Stomach (tissue), 4 donors: ENCODE results near the gene RHEX.

ENCODE experiments used
- CTCF ChIP-seq, 7 experiments: fragments of 450-650 bp in 4 of 7; fragments of 200-600 bp in 3 of 7; sonication (generic) in 3 of 7; IDR thresholded peaks; one replicate each; pipeline ENCODE4 v1.5.1; 2016 to 2019; ENCODE audit warnings: antibody characterized with exemption in 7 of 7, control low read depth in 2 of 7, mild to moderate bottlenecking in 1 of 7
- POLR2A ChIP-seq, 4 donors: fragments of 450-650 bp; IDR thresholded peaks; one replicate each; pipeline ENCODE4 v1.6.1; 2016; ENCODE audit warnings: antibody characterized with exemption in 4 of 4, control low read depth in 2 of 4, mild to moderate bottlenecking in 1 of 4, moderate library complexity in 1 of 4
- POLR2AphosphoS5 ChIP-seq, 3 donors: sonication (generic); formaldehyde crosslinking; IDR thresholded peaks; one replicate each; pipeline ENCODE4 v1.6.1; 2016; ENCODE audit warnings: antibody characterized with exemption in 3 of 3

DNA sequence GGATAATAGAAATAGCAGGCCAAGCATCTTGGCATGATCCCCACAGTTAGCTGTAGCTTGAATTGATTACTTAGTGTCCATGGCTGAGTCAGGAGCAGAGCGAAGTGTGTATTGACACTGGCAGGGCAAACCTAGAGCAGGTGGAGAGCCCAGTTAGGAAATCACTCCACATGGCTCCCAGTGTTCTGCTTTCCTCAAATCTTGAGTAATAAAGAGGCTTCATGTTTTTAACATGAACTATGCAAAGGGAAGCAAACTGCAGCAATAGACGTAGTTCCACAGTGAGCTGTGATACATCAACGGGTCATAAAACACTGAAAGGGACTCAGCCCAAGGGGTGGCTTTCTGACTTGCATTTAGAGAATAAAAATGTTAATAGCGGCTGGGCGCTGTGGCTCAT lies 28.9 kb downstream of the RHEX start:
- no peak for TF ChIP-seq CTCF (IDR thresholded peaks at IDR 0.05)
- TF ChIP-seq POLR2A (IDR thresholded peaks at IDR 0.05), result no peak
- TF ChIP-seq POLR2AphosphoS5 (IDR thresholded peaks at IDR 0.05), result peak in 1 of 3 donors; percentile 16
